PC-9 (cell line): ENCODE measurements around the gene SCAMP2.

Experiments
- EZH2 ChIP-seq: fragments of 200-600 bp; sonication (generic); IDR thresholded peaks from 2 replicates; pipeline ENCODE4 v1.8.0; 2017; ENCODE audit warnings: antibody characterized with exemption, low read depth
- TF ChIP-seq, protein P1 (sequence below): fragments of 200-600 bp; sonication (generic); conservative IDR thresholded peaks from 2 replicates; pipeline ENCODE4 v1.6.1; 2017; ENCODE audit warnings: mixed run types, antibody characterized with exemption, mild to moderate bottlenecking, moderate library complexity

DNA sequence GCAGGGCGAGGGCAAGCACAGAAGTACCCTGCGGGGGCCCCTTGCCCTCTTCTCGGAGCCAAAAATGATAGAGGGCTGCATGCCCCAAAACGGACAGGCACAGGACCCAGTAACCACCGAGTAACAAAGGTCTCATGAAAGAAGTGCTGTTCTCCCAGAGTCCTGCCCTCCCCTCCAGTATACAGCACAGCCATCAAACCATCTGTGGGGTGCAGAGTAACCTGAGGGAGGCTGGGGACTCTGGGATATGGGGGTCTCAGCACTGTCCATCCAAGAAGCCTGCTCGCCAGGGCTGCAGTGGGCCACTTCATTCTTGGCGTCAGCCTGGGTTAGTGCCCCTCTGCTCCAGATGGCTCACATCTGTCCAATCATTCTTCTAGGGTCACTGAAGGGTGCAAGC lies 36.3 kb downstream of the SCAMP2 start:
- TF ChIP-seq, protein P1, sequence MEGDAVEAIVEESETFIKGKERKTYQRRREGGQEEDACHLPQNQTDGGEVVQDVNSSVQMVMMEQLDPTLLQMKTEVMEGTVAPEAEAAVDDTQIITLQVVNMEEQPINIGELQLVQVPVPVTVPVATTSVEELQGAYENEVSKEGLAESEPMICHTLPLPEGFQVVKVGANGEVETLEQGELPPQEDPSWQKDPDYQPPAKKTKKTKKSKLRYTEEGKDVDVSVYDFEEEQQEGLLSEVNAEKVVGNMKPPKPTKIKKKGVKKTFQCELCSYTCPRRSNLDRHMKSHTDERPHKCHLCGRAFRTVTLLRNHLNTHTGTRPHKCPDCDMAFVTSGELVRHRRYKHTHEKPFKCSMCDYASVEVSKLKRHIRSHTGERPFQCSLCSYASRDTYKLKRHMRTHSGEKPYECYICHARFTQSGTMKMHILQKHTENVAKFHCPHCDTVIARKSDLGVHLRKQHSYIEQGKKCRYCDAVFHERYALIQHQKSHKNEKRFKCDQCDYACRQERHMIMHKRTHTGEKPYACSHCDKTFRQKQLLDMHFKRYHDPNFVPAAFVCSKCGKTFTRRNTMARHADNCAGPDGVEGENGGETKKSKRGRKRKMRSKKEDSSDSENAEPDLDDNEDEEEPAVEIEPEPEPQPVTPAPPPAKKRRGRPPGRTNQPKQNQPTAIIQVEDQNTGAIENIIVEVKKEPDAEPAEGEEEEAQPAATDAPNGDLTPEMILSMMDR = no peak
- no peak for TF ChIP-seq EZH2
